Right atrium auricular region (tissue), 2 donors: Measurements from ENCODE around the gene MTFMT. TPM values are rescaled to one million over a fixed set of nuclear protein-coding genes. Genes with fewer than 3 reads are reported as not detected.

Experiments
- DNase-seq: peaks from one replicate; pipeline ENCODE4 v3.0.0-alpha.2; 2019; ENCODE audit warnings: low spot score
- H3K27ac ChIP-seq, 2 donors: fragments of 200-600 bp; sonication (generic); 1 replicate in 1 of 2; 2 replicates in 1 of 2; pipeline ENCODE4 v1.5.1; 2016 to 2019
- H3K27me3 ChIP-seq, 2 donors: fragments of 200-600 bp; sonication (generic); one replicate each; pipeline versions ENCODE4 v1.5.1 to v1.6.0; 2017 to 2019
- H3K36me3 ChIP-seq: fragments of 200-600 bp; sonication (generic); one replicate; pipeline ENCODE4 v1.5.1; 2016
- H3K4me1 ChIP-seq, 2 donors: fragments of 200-600 bp; sonication (generic); one replicate each; pipeline versions ENCODE4 v1.5.1 to v1.6.0; 2017 to 2019
- H3K4me3 ChIP-seq, 2 donors: fragments of 200-600 bp; sonication (generic); 1 replicate in 1 of 2; 2 replicates in 1 of 2; pipeline ENCODE4 v1.5.1; 2017 to 2019; ENCODE audit warnings: mild to moderate bottlenecking in 1 of 2, moderate library complexity in 1 of 2
- H3K9me3 ChIP-seq, 2 donors: fragments of 200-600 bp; sonication (generic); one replicate each; pipeline ENCODE4 v1.5.1; 2019
- total RNA-seq, 2 donors: library from RNA; depleted of rRNA; stranded (reverse); fragments of >200 nt; gene quantifications; one replicate each; pipeline ENCODE4 v1.1.0, GENCODE V29; 2016
- TF ChIP-seq, protein P1 (sequence below), 2 donors: fragments of 200-600 bp; sonication (generic); IDR thresholded peaks; one replicate each; pipeline ENCODE4 v1.5.1; 2019; ENCODE audit warnings: antibody characterized with exemption in 2 of 2

Gene MTFMT
- total RNA-seq, 2 donors from 2014 or later = 24.1 to 25.9 TPM

DNA sequence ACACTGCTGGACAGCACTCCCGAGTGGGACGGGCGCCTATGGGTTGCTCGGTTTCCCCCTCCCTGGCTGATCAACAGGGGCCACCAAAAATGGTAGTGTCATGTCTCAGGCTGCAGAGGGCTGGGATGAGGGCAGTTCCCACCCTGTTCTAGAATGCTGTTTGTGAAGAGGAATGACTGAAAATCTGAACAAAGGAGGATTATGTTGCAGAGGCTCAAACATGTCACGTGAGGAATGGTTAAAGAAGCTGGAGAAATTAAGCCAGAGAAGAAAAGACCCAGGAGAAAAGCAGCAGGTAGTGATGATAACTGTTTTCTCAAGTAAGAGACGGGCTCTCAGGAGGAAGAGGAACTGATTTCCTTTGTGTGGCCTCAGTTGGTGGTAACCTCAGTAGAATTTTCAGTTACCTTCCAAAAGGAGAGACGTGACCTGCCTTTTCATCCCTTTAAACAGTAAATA is 50.2 kb downstream of the MTFMT start:
- no peak overlapping the region for H3K27ac ChIP-seq
- H3K4me3 ChIP-seq = no peak overlapping the region
- no peak for DNase-seq
- peaks cover 44% of the 10 kb centered on the region for H3K36me3 ChIP-seq
- no peaks in the 10 kb centered on the region for H3K27me3 ChIP-seq
- no peaks in the 10 kb centered on the region for H3K4me1 ChIP-seq
- TF ChIP-seq, protein P1, sequence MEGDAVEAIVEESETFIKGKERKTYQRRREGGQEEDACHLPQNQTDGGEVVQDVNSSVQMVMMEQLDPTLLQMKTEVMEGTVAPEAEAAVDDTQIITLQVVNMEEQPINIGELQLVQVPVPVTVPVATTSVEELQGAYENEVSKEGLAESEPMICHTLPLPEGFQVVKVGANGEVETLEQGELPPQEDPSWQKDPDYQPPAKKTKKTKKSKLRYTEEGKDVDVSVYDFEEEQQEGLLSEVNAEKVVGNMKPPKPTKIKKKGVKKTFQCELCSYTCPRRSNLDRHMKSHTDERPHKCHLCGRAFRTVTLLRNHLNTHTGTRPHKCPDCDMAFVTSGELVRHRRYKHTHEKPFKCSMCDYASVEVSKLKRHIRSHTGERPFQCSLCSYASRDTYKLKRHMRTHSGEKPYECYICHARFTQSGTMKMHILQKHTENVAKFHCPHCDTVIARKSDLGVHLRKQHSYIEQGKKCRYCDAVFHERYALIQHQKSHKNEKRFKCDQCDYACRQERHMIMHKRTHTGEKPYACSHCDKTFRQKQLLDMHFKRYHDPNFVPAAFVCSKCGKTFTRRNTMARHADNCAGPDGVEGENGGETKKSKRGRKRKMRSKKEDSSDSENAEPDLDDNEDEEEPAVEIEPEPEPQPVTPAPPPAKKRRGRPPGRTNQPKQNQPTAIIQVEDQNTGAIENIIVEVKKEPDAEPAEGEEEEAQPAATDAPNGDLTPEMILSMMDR (IDR thresholded peaks at IDR 0.05) = no peak
- H3K9me3 ChIP-seq = no peaks in the 10 kb centered on the region

DNA sequence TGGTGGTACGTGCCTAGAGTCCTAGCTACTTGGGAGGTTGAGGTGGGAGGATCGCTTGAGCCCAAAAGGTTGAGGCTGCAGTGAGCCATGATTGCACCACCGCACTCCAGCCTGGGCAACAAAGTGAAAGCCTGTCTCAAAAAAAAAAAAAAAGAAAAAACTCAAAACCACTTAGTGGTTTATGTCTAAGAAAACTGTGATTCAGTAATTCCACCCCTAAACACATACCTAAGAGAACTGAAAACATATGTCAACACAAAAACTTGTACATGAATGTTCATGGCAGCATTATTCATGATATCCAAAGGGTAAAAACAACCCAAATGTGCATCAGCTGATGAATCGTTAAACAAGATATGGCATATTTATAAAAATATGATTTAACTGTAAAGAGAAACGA is 54.0 kb downstream of the MTFMT start:
- TF ChIP-seq, protein P1 (IDR thresholded peaks at IDR 0.05) = no peak
- no peak for DNase-seq
- H3K9me3 ChIP-seq = no peaks in the 10 kb centered on the region
- peaks cover 74% of the 10 kb centered on the region for H3K36me3 ChIP-seq
- H3K27me3 ChIP-seq = no peaks in the 10 kb centered on the region
- no peak overlapping the region for H3K27ac ChIP-seq
- H3K4me3 ChIP-seq = no peak overlapping the region
- no peaks in the 10 kb centered on the region for H3K4me1 ChIP-seq

DNA sequence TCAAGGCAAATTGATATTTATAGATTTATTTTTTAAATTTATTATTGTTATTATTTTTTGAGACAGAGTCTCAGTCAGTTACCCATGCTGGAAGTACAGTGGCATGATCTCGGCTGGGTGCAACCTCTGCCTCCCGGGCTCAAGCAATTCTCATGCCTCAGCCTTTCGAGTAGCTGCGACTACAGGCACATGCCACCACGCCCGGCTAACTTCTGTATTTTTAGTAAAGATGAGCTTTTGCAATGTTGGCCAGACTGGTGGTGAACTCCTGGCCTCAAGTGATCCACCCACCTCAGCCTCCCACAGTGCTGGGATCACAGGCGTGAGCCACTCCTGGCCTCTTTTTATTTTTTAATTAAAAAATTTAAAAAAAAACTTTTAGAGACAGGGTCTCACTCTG is 58.7 kb downstream of the MTFMT start:
- Histone ChIP-seq H3K36me3 (peaks cover 80% of the 10 kb centered on the region), H3K27me3 (no peaks in the 10 kb centered on the region), H3K4me1 (no peaks in the 10 kb centered on the region), H3K4me3 (no peak overlapping the region), H3K9me3 (no peaks in the 10 kb centered on the region), H3K27ac (no peak overlapping the region)
- TF ChIP-seq, protein P1 (IDR thresholded peaks at IDR 0.05) = no peak
- DNase-seq = no peak

DNA sequence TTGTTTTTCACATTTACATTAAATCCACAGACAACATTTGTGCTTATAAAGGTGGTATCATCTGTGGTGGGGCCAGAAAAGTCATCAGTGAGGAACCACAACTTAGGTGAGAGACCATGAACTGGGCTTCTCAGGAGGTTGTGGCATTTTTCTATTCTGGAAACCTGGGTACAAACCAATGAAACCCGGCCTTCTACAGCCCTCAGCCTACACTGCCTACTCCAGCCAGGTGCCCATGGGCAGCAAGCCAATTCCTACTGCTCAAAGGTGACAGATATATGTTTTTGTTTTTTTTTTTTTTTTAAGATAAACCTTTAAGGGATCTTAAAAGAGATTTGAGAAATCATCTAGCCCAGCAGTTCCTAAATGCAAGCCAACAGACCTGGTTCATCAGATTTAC is 60.0 kb downstream of the MTFMT start:
- H3K27ac ChIP-seq = no peak overlapping the region
- no peaks in the 10 kb centered on the region for H3K27me3 ChIP-seq
- H3K36me3 ChIP-seq = peaks cover 83% of the 10 kb centered on the region
- H3K4me3 ChIP-seq = no peak overlapping the region
- H3K9me3 ChIP-seq = no peaks in the 10 kb centered on the region
- no peaks in the 10 kb centered on the region for H3K4me1 ChIP-seq
- TF ChIP-seq, protein P1 (IDR thresholded peaks at IDR 0.05) = no peak
- DNase-seq = no peak

DNA sequence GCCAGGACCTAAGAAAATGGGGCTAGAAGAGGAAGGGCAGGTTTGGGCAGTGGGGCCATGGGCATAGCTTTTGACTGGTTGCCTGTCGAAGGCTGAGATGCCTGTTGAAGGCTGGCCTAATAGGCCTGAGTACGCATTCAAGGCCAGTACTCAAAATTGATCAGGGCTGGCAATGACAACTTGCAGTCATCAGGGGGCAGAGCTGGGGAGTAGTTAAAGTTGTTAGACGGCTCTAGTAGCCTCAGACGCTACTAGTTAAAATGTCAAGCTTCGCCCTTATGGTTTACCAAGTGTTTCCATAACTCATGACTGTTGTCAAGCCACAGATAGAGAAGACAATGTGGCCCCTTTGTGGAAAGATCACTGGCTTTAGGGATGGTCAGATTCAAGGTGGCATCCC is 68.4 kb downstream of the MTFMT start:
- H3K9me3 ChIP-seq = no peaks in the 10 kb centered on the region
- TF ChIP-seq, protein P1 (IDR thresholded peaks at IDR 0.05) = no peak
- peaks cover 84% of the 10 kb centered on the region for H3K36me3 ChIP-seq
- no peak overlapping the region for H3K4me3 ChIP-seq
- no peaks in the 10 kb centered on the region for H3K27me3 ChIP-seq
- H3K27ac ChIP-seq = no peak overlapping the region
- DNase-seq = no peak
- H3K4me1 ChIP-seq = no peaks in the 10 kb centered on the region

DNA sequence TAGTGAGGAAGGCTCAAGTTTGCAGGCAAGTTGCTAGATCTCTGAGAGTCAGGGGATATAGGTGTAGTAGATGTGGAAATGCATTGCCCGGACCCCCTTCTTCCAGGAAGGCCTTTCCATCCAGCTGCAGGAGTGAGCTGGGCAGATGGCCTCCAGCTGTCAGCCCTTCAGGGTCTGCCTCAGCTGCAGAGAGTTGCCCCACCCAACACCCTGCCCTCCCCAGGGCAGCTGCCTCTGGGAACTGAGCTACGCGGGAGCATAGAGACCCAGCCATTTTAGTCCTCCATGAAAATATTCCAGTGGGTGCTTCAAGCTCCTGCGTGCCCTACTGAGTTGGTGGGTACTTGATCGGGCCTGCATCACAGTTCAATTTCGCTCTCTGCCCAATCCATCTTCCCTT is 69.3 kb downstream of the MTFMT start:
- Histone ChIP-seq H3K27me3 (no peaks in the 10 kb centered on the region), H3K4me1 (no peaks in the 10 kb centered on the region), H3K36me3 (peaks cover 85% of the 10 kb centered on the region), H3K9me3 (no peaks in the 10 kb centered on the region), H3K4me3 (no peak overlapping the region), H3K27ac (no peak overlapping the region)
- DNase-seq = no peak
- TF ChIP-seq, protein P1 (IDR thresholded peaks at IDR 0.05) = no peak
